NT2/D1 (cell line): Measurements from ENCODE around the gene EIF5A2.

ENCODE experiments used
- SUZ12 ChIP-seq: IDR thresholded peaks from 2 replicates; pipeline ENCODE4 v1.6.1; 2011; ENCODE audit not compliant: insufficient read length, insufficient read depth; ENCODE audit errors: extremely low read depth
- YY1 ChIP-seq: IDR thresholded peaks from 2 replicates; pipeline ENCODE4 v1.6.1; 2011; ENCODE audit not compliant: insufficient read length, insufficient read depth

DNA sequence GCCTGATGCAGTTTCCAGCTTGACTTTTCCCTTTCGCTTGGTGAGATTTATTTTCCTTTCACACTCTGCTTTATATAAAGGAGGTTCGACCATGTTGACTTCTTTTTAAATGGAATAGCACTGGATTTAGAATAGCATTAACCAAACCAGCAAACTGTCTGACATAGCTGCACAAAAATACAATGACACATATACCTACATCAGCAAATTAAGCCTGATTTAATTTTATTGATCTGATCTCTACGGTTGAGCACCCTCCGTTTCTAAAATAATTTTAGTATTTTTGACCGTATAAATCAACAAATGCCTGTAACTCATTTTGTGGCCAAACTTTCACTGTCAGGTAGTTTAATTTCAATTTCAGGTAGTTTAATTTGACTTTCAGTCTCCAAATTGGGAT is 5.8 kb upstream of the EIF5A2 start:
- no peak for TF ChIP-seq YY1
- no peak for TF ChIP-seq SUZ12
